Urinary bladder (tissue), 4 donors: ENCODE measurements around the gene ODAPH. TPM values are rescaled to one million over a fixed set of nuclear protein-coding genes. Genes with fewer than 3 reads are reported as not detected.
"Not testable (repeated sequence)": the region's sequence is repeated elsewhere in the genome, so short reads cannot be mapped to it uniquely, and the experiment has no call there.

Source experiments
- DNase-seq: peaks from one replicate; pipeline ENCODE4 v3.0.0-alpha.2; 2015; ENCODE audit errors: extremely low spot score
- H3K27ac ChIP-seq: one replicate; pipeline ENCODE4 v1.5.1; 2013; ENCODE audit warnings: low read depth, mild to moderate bottlenecking, moderate library complexity
- H3K36me3 ChIP-seq: one replicate; pipeline ENCODE4 v1.6.1; 2013; ENCODE audit warnings: mild to moderate bottlenecking, moderate library complexity; ENCODE audit not compliant: insufficient read depth
- H3K4me1 ChIP-seq: one replicate; pipeline ENCODE4 v1.6.1; 2013; ENCODE audit warnings: mild to moderate bottlenecking, moderate library complexity; ENCODE audit not compliant: insufficient read depth
- H3K4me3 ChIP-seq: one replicate; pipeline ENCODE4 v1.5.1; 2013; ENCODE audit warnings: low read depth, low read length
- WGBS: extraction: QIAGEN DNeasy Blood & Tissue Kit; methylation state at CpG from one replicate; pipeline ENCODE4 v1.1.7; 2013; 5-methylcytosine and 5-hydroxymethylcytosine counted together
- polyA plus RNA-seq: library from polyadenylated mRNA; stranded (reverse); fragments of 200-250 nt; gene quantifications from one replicate; pipeline ENCODE4 v1.2.3, GENCODE V29; 2013
- total RNA-seq: library from RNA; depleted of rRNA; stranded (reverse); fragments of >200 nt; gene quantifications from one replicate; pipeline ENCODE4 v1.2.3, GENCODE V29; 2014
- donor health status: healthy with polysubstance abuse.
- donor health status: healthy.

Gene ODAPH, protein sequence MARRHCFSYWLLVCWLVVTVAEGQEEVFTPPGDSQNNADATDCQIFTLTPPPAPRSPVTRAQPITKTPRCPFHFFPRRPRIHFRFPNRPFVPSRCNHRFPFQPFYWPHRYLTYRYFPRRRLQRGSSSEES
- total RNA-seq, result not detected
- polyA plus RNA-seq, result not detected

DNA sequence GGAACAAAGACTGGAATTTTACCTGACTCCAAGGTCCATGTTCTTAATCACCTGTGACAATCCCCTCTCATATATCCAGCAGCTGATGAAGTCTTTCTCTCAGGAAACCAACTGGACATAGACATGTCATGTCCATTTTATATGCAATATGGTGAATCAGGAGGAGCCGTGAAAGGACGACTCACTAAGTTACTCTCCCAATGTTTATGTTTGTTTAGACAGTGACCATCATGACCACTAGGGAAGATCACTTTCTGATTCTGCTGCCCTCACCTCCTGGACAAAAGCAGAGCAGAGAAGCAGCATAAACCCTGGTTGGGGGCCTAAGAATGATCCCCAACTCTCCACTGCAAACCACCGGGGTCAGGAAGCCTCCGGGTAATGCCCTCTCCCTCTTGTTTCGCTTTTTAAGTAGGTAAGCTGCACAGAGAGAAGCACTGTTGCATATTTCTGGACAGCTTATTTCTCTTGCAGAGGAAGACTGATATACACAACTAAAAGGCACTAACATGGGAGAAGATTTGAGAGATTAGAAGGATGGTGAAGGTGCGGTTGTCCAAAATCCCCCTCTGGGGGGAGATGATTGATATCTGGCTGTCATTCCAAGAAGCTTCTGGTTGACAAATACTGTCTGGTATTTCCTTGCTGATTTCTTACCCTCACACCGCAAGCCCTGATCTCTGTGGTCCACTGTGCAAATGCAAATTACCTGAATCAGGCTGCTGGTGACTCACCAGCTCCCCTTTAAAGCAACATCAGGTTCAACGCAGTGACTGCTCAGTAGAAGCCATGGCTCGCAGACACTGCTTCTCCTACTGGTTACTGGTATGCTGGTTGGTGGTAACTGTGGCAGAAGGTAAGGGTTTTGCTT is at the start of gene ODAPH:
TSS of gene ODAPH (plus strand) at position 773 of the 871 bp plus-strand sequence. CDS start at position 790, 17 bp downstream.
- no peaks in the 10 kb centered on the region for H3K4me1 ChIP-seq
- H3K36me3 ChIP-seq, result no peaks in the 10 kb centered on the region
- H3K4me3 ChIP-seq, result no peak within 1 kb of the TSS
- H3K27ac ChIP-seq, result no peak within 1 kb of the TSS
- WGBS, result 63% methylated on average over 9 of the region's 9 CpGs
- no peak for DNase-seq

DNA sequence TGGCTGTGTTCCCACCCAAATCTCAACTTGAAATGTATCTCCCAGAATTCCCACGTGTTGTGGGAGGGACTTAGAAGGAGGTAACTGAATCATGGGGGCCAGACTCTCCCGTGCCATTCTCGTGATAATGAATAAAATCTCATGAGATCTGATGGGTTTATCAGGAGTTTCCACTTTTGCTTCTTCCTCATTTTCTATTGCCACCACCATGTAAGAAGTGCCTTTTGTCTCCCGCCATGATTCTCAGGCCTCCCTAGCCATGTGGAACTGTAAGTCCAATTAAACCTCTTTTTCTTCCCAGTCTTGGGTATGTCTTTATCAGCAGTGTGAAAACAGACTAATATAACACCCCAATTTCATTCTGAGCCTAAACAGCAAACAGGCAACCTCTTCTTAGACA is 46.3 kb upstream of the ODAPH start:
- not testable (repeated sequence) for H3K4me1 ChIP-seq, DNase-seq, H3K36me3 ChIP-seq, H3K27ac ChIP-seq, H3K4me3 ChIP-seq
- WGBS, result 72% methylated on average over 4 of the region's 4 CpGs

DNA sequence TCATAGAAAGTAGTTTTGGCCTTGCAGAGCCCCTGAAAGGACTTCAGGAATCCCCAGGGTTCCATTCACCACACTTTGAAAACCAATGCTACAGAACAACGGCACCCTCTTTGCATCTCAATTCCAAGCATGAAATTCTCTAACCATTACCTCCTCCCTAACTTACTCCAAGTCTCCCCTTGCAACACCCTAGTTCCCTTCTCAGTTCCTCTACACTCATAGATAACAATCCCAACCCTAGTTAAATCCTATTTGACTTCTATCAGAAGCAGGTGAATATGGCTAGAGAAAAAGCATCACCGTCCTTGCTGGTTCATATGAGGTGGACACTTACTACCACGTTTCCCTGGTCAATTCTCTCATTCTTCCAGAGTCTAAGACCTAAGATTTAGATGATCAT is 44.0 kb upstream of the ODAPH start:
- H3K4me3 ChIP-seq, result no peak overlapping the region
- DNase-seq, result no peak
- WGBS, result 60% methylated on average over 3 of the region's 3 CpGs
- H3K4me1 ChIP-seq, result peaks cover 3% of the 10 kb centered on the region
- no peak overlapping the region for H3K27ac ChIP-seq
- H3K36me3 ChIP-seq, result no peaks in the 10 kb centered on the region

- Histone ChIP-seq H3K27ac (peak overlapping the region; percentile 38), H3K36me3 (no peaks in the 10 kb centered on the region), H3K4me3 (peak overlapping the region; percentile 76), H3K4me1 (peaks cover 3% of the 10 kb centered on the region)
- WGBS, result 45% methylated on average over 6 of the region's 6 CpGs
- DNase-seq, result no peak
Measured at GRCh38 chr4:75512386-75513211, 43.3 kb upstream of the ODAPH start.

DNA sequence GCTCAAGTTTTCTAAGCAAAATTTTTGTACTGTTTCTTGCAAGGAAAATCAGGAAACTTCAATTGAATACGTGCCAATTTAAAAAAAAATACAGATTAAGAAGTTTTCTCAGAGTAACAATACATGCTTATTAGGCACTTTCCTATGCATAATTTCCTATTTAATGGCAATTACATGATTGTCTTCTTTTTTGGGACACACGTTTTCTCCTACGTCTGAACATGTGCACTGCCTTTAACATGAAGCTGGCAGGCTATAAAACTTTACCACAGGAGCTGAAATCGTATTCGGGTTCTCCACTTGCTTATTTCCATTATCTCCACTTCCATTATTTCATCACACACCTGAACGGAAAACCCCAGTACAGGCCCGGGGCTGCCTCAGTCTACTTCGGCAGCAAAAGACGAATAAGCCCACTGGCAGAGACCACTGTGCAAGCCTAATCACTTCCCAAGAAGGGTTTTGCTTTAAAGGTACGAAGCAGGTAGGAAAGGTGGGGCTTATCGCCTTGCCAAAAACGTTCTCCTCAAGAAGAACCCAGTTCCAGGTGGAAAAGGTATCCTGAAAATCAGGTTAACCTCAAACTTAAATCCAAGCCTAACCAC is 42.2 kb upstream of the ODAPH start:
- peaks cover 3% of the 10 kb centered on the region for H3K4me1 ChIP-seq
- peak overlapping the region; percentile 76 for H3K4me3 ChIP-seq
- H3K36me3 ChIP-seq, result no peaks in the 10 kb centered on the region
- peak overlapping the region; percentile 83 for H3K27ac ChIP-seq
- WGBS, result 1% methylated on average over 12 of the region's 12 CpGs
- no peak for DNase-seq

- H3K27ac ChIP-seq, result peak within 1 kb of the TSS; percentile 83
- peak within 1 kb of the TSS; percentile 76 for H3K4me3 ChIP-seq
- under 1% methylated on average over 61 of the region's 61 CpGs for WGBS
- DNase-seq, result peak; percentile 93
- peaks cover 1% of the 10 kb centered on the region for H3K4me1 ChIP-seq
- H3K36me3 ChIP-seq, result no peaks in the 10 kb centered on the region
Measured at GRCh38 chr4:75514131-75514948, 41.5 kb upstream of the ODAPH start, which contains the start of the genes RCHY1 and THAP6. Gene RCHY1, minus strand, starts transcription at chr4:75514403. Its CDS starts 117 bp downstream, at chr4:75514286. Gene THAP6, plus strand, starts transcription at chr4:75514473. Its CDS starts 980 bp downstream, at chr4:75515453.

DNA sequence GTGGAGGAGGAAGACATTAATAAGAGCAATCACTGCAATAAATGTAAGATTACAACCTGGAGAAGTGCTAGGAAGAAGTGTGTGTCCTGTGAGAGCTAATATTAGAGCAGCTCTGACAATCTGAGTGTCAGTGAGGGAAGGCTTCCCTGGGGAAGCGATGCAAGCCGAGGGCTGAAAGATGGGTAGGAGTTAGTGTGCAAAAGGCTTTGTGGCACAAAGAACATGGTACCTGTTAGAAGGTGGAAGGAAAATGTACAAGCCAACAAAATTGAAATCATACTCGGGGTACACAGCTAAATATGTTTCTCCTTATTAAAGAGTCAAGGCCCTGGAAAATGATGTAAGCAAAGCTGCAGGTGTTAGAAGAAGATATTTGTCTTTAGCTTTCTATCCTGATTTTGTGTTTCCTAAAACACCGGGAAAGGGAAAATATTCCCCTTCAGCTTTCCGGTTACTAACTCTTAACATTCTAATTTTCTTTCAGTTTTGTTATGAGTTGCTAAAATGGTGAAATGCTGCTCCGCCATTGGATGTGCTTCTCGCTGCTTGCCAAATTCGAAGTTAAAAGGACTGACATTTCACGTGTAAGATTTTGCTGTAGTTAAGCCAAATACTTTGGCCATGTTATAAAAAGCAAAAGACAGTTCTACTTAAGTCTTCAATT is 40.8 kb upstream of the ODAPH start:
- H3K4me1 ChIP-seq, result peaks cover 1% of the 10 kb centered on the region
- 55% methylated on average over 9 of the region's 9 CpGs for WGBS

DNA sequence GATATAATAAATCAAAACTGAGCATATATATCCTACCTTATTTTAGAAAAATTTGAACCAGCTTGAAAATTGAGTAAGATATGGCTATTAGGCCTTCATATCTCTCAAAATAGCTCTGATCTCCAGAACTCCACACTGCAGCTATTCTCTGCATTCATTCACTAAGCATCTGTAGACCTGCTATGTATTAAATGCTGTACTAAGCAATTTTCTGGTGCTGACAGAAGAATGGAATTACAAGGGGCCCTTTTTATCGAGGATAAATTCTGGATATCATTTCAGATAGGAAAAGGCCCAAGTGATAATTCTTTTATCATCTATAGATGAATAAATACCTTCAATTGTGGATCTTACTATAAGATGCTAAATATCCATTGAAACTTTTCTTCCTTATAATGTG is 39.7 kb upstream of the ODAPH start:
- WGBS, result 83% methylated on average over 1 of the region's 1 CpG
- Histone ChIP-seq H3K4me3 (no peak overlapping the region), H3K36me3 (no peaks in the 10 kb centered on the region), H3K4me1 (peaks cover 1% of the 10 kb centered on the region), H3K27ac (no peak overlapping the region)
- no peak for DNase-seq

More for the DNA sequence above, 40.8 kb upstream of the ODAPH start:
- DNase-seq, result no peak
- Histone ChIP-seq H3K27ac (peak overlapping the region; percentile 83), H3K4me3 (peak overlapping the region; percentile 76), H3K36me3 (no peaks in the 10 kb centered on the region)

DNA sequence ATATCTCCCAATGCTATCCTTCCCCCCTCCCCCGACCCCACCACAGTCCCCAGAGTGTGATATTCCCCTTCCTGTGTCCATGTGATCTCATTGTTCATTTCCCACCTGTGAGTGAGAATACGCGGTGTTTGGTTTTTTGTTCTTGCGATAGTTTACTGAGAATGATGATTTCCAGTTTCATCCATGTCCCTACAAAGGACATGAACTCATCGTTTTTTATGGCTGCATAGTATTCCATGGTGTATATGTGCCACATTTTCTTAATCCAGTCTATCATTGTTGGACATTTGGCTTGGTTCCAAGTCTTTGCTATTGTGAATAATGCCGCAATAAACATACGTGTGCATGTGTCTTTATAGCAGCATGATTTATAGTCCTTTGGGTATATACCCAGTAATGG is 36.4 kb upstream of the ODAPH start:
- H3K36me3 ChIP-seq, H3K27ac ChIP-seq, H3K4me1 ChIP-seq, DNase-seq, H3K4me3 ChIP-seq: not testable (repeated sequence)
- WGBS, result 94% methylated on average over 4 of the region's 7 CpGs

GRCh38 chr4:75525086-75525485 is 30.8 kb upstream of the ODAPH start:
- no peak for DNase-seq
- Histone ChIP-seq H3K4me1 (no peaks in the 10 kb centered on the region), H3K27ac (no peak overlapping the region), H3K36me3 (peaks cover 4% of the 10 kb centered on the region), H3K4me3 (no peak overlapping the region)
- WGBS, result 92% methylated on average over 1 of the region's 1 CpG

DNA sequence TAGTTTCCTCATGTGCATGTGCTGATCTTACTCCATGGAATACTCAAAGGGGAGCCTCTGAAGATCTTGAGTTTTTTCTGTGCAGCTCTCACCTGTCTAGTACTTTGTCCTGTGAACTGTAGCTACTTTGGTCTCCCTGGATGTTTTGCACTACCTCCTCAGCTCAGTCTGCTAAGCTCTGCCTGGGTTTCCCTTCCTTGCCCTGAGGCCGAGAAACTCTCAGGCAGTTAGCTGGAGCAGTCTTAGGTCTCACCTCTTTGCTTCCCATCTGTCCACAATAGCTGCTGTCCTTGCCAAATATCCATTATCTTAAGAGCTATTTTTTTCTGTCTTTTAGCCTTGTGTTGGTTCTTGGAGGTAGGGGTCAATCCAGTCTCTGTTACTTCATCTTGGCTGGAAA is 30.0 kb upstream of the ODAPH start:
- no peak overlapping the region for H3K4me3 ChIP-seq
- H3K36me3 ChIP-seq, result peaks cover 6% of the 10 kb centered on the region
- no peak overlapping the region for H3K27ac ChIP-seq
- no peak for DNase-seq
- 100% methylated on average over 1 of the region's 1 CpG for WGBS
- H3K4me1 ChIP-seq, result no peaks in the 10 kb centered on the region

GRCh38 chr4:75527482-75527881 is 28.4 kb upstream of the ODAPH start:
- H3K4me3 ChIP-seq, result no peak overlapping the region

More at GRCh38 chr4:75527482-75527881, 28.4 kb upstream of the ODAPH start:
- Histone ChIP-seq H3K36me3 (peaks cover 6% of the 10 kb centered on the region), H3K4me1 (no peaks in the 10 kb centered on the region), H3K27ac (no peak overlapping the region)
- DNase-seq, result no peak
